Esophagus (tissue), 2 donors: ENCODE results near the gene RBM22. TPM values are rescaled to one million over a fixed set of nuclear protein-coding genes. Genes with fewer than 3 reads are reported as not detected.

ENCODE experiments used
- H3K27ac ChIP-seq, 2 donors: one replicate each; pipeline ENCODE4 v1.5.1; 2013; ENCODE audit warnings: low read depth in 2 of 2, mild to moderate bottlenecking in 2 of 2, inconsistent platforms in 1 of 2, low read length in 1 of 2, moderate library complexity in 1 of 2
- H3K27me3 ChIP-seq, 2 donors: one replicate each; pipeline ENCODE4 v1.6.1; 2013; ENCODE audit warnings: low read length in 2 of 2, control low read depth in 1 of 2, mild to moderate bottlenecking in 1 of 2; ENCODE audit not compliant: insufficient read depth in 2 of 2, control insufficient read depth in 1 of 2
- H3K36me3 ChIP-seq, 2 donors: one replicate each; pipeline ENCODE4 v1.6.1; 2013; ENCODE audit warnings: low read length in 1 of 2; ENCODE audit not compliant: control insufficient read depth in 2 of 2, insufficient read depth in 2 of 2
- H3K4me1 ChIP-seq, 2 donors: one replicate each; pipeline ENCODE4 v1.6.1; 2013; ENCODE audit warnings: low read length in 1 of 2; ENCODE audit not compliant: control insufficient read depth in 2 of 2, insufficient read depth in 2 of 2
- H3K4me3 ChIP-seq, 2 donors: one replicate each; pipeline ENCODE4 v1.5.1; 2013; ENCODE audit warnings: low read length in 2 of 2, mild to moderate bottlenecking in 2 of 2, low read depth in 1 of 2, moderate library complexity in 1 of 2
- H3K9me3 ChIP-seq, 2 donors: one replicate each; pipeline ENCODE4 v1.6.1; 2013; ENCODE audit warnings: mild to moderate bottlenecking in 2 of 2, low read depth in 1 of 2, low read length in 1 of 2, moderate library complexity in 1 of 2; ENCODE audit not compliant: control insufficient read depth in 2 of 2, insufficient read depth in 1 of 2
- WGBS, 2 donors: extraction: QIAGEN DNeasy Blood & Tissue Kit; methylation state at CpG; one replicate each; pipeline ENCODE4 v1.1.7; 2013; 5-methylcytosine and 5-hydroxymethylcytosine counted together
- polyA plus RNA-seq, 2 donors: library from polyadenylated mRNA; stranded (reverse); fragments of 200-250 nt; gene quantifications; one replicate each; pipeline ENCODE4 v1.2.3, GENCODE V29; 2013
- donor health status: healthy with polysubstance abuse.
- donor health status: Bipolar disorder and iron deficiency.

RBM22 gene
- polyA plus RNA-seq, 2 donors = 16.2 to 18.4 TPM

- Histone ChIP-seq H3K27ac (no peak overlapping the region), H3K27me3 (no peaks in the 10 kb centered on the region), H3K36me3 (no peaks in the 10 kb centered on the region), H3K4me3 (no peak overlapping the region), H3K4me1 (peaks cover 0 to 2% of the 10 kb centered on the region in 2 donors), H3K9me3 (no peaks in the 10 kb centered on the region)
- WGBS, 2 donors = 86 to 90% methylated on average over 4 of the region's 4 CpGs
Observed at GRCh38 chr5:150662731-150663516, 37.9 kb downstream of the RBM22 start.

- 84 to 88% methylated on average over 10 of the region's 10 CpGs for whole genome bisulfite sequencing, 2 donors
- no peaks in the 10 kb centered on the region for H3K9me3 ChIP-seq
- no peak overlapping the region for H3K27ac ChIP-seq
Observed at GRCh38 chr5:150661821-150662596, 38.9 kb downstream of the RBM22 start.

DNA sequence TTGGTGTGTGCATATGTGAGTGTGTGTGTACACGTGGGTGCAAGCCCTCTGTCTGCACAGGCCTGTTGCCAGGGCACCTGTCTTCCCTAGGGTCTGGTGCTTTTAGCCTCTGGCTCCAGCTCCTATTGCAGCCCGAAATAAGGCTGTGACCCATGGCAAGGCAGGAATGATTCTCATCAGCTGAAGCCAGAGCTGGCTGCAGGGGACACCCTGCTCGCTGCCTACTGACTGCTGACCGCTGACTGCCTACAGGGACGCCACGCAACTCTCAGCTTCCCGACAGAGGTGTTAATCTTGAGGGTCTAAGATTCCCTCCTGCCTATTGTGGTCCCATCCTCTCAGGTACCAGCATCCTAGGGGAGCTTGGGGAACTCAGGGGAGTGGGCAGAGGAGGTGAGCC, 39.8 kb downstream of the RBM22 start, which contains the start of gene MYOZ3:
Gene MYOZ3, plus strand, starts transcription at position 166 of the 400 bp plus-strand sequence. CDS start 1,691 bp downstream, outside the sequence.
- Histone ChIP-seq H3K27ac (no peak within 1 kb of the TSS), H3K27me3 (no peaks in the 10 kb centered on the region), H3K4me1 (peaks cover 4 to 5% of the 10 kb centered on the region in 2 donors), H3K36me3 (no peaks in the 10 kb centered on the region), H3K4me3 (no peak within 1 kb of the TSS), H3K9me3 (no peaks in the 10 kb centered on the region)
- WGBS, 2 donors = 72 to 73% methylated on average over 7 of the region's 7 CpGs

More at GRCh38 chr5:150661821-150662596, 38.9 kb downstream of the RBM22 start:
- Histone ChIP-seq H3K4me1 (peaks cover 3 to 5% of the 10 kb centered on the region in 2 donors), H3K27me3 (no peaks in the 10 kb centered on the region), H3K4me3 (no peak overlapping the region), H3K36me3 (no peaks in the 10 kb centered on the region)

- 57 to 59% methylated on average over 4 of the region's 4 CpGs for WGBS, 2 donors
- H3K9me3 ChIP-seq = no peaks in the 10 kb centered on the region
- H3K27ac ChIP-seq = no peak overlapping the region
- H3K36me3 ChIP-seq = no peaks in the 10 kb centered on the region
- H3K4me3 ChIP-seq = no peak overlapping the region
- peaks cover 4 to 5% of the 10 kb centered on the region in 2 donors for H3K4me1 ChIP-seq
- no peaks in the 10 kb centered on the region for H3K27me3 ChIP-seq
Observed at GRCh38 chr5:150660108-150660831, 40.6 kb downstream of the RBM22 start.

- Histone ChIP-seq H3K4me3 (no peak overlapping the region), H3K4me1 (peaks cover 4 to 5% of the 10 kb centered on the region in 2 donors), H3K27ac (no peak overlapping the region), H3K36me3 (no peaks in the 10 kb centered on the region), H3K9me3 (no peaks in the 10 kb centered on the region), H3K27me3 (no peaks in the 10 kb centered on the region)
- 80 to 82% methylated on average over 11 of the region's 11 CpGs for WGBS, 2 donors
Observed at GRCh38 chr5:150659360-150660107, 41.3 kb downstream of the RBM22 start.

DNA sequence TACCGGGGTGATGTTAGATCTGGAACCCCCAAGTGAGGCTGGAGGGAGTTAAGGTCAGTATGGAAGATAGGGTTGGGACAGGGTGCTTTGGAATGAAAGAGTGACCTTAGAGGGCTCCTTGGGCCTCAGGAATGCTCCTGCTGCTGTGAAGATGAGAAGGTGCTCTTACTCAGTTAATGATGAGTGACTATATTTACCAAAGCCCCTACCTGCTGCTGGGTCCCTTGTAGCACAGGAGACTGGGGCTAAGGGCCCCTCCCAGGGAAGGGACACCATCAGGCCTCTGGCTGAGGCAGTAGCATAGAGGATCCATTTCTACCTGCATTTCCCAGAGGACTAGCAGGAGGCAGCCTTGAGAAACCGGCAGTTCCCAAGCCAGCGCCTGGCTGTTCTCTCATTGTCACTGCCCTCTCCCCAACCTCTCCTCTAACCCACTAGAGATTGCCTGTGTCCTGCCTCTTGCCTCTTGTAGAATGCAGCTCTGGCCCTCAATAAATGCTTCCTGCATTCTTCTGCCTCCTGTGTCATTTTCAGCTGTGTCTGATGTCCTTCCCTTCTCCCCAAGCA, 42.1 kb downstream of the RBM22 start:
- H3K4me1 ChIP-seq = peaks cover 4 to 5% of the 10 kb centered on the region in 2 donors
- H3K9me3 ChIP-seq = no peaks in the 10 kb centered on the region
- 51 to 52% methylated on average over 3 of the region's 3 CpGs for WGBS, 2 donors
- no peaks in the 10 kb centered on the region for H3K27me3 ChIP-seq
- no peak overlapping the region for H3K4me3 ChIP-seq
- H3K36me3 ChIP-seq = no peaks in the 10 kb centered on the region
- H3K27ac ChIP-seq = no peak overlapping the region

- peaks cover 4 to 5% of the 10 kb centered on the region in 2 donors for H3K4me1 ChIP-seq
- peaks cover 0 to 2% of the 10 kb centered on the region in 2 donors for H3K36me3 ChIP-seq
- no peak overlapping the region for H3K4me3 ChIP-seq
- H3K27me3 ChIP-seq = no peaks in the 10 kb centered on the region
- H3K27ac ChIP-seq = peak overlapping the region in 1 of 2 donors; percentile 15
- no peaks in the 10 kb centered on the region for H3K9me3 ChIP-seq
- WGBS, 2 donors = 94 to 99% methylated on average over 4 of the region's 4 CpGs
Observed at GRCh38 chr5:150658121-150658520, 42.7 kb downstream of the RBM22 start.

- WGBS, 2 donors = 3 to 4% methylated on average over 82 to 99 of the region's 99 CpGs
- H3K27me3 ChIP-seq = no peaks in the 10 kb centered on the region
- no peaks in the 10 kb centered on the region for H3K9me3 ChIP-seq
- H3K36me3 ChIP-seq = peaks cover 0 to 2% of the 10 kb centered on the region in 2 donors
- peak overlapping the region; percentile 28 to 52 for H3K27ac ChIP-seq
- H3K4me1 ChIP-seq = peaks cover 3 to 5% of the 10 kb centered on the region in 2 donors
- H3K4me3 ChIP-seq = peak overlapping the region; percentile 51 to 53
Observed at GRCh38 chr5:150656191-150657132, 44.4 kb downstream of the RBM22 start.
